ENCODE measurements around the gene NELFB.

Gene NELFB

GRCh38 chr9:137281345-137282116 lies 26.4 kb downstream of the NELFB start:
- DNase-seq (ENCODE audit: low read depth, low spot score), result no peak

- DNase-seq (ENCODE audit: low read depth, low spot score), result no peak
These were observed 31.9 kb downstream of the NELFB start for GRCh38 chr9:137286975-137287383.

GRCh38 chr9:137293094-137293481 lies 38.0 kb downstream of the NELFB start:
- no peak for DNase-seq (ENCODE audit: low read depth, low spot score)

- no peak for DNase-seq (ENCODE audit: low read depth, low spot score)
These were observed 38.5 kb downstream of the NELFB start for GRCh38 chr9:137293482-137294090.

GRCh38 chr9:137294091-137294680 lies 39.1 kb downstream of the NELFB start:
- DNase-seq (ENCODE audit: low read depth, low spot score), result no peak

GRCh38 chr9:137294681-137295237 lies 39.6 kb downstream of the NELFB start:
- DNase-seq (ENCODE audit: low read depth, low spot score), result no peak

GRCh38 chr9:137295238-137295811 lies 40.2 kb downstream of the NELFB start:
- peak; percentile 28 for DNase-seq (ENCODE audit: low read depth, low spot score)

- DNase-seq (ENCODE audit: low read depth, low spot score), result no peak
These were observed 40.9 kb downstream of the NELFB start for GRCh38 chr9:137295849-137296669.

- DNase-seq (ENCODE audit: low read depth, low spot score), result no peak
These were observed 41.8 kb downstream of the NELFB start for GRCh38 chr9:137296670-137297664.

GRCh38 chr9:137297966-137298365 lies 42.8 kb downstream of the NELFB start:
- no peak for DNase-seq (ENCODE audit: low read depth, low spot score)

GRCh38 chr9:137298401-137299202 lies 43.5 kb downstream of the NELFB start:
- no peak for DNase-seq (ENCODE audit: low read depth, low spot score)

GRCh38 chr9:137299203-137299565 lies 44.1 kb downstream of the NELFB start:
- DNase-seq (ENCODE audit: low read depth, low spot score), result no peak

- no peak for DNase-seq (ENCODE audit: low read depth, low spot score)
These were observed 44.8 kb downstream of the NELFB start for GRCh38 chr9:137299938-137300337.

- DNase-seq (ENCODE audit: low read depth, low spot score), result no peak
These were observed 45.5 kb downstream of the NELFB start for GRCh38 chr9:137300567-137301080.

- no peak for DNase-seq (ENCODE audit: low read depth, low spot score)
These were observed 46.2 kb downstream of the NELFB start for GRCh38 chr9:137301081-137301947.

- DNase-seq (ENCODE audit: low read depth, low spot score), result peak; percentile 88
These were observed 47.0 kb downstream of the NELFB start, which contains the start of gene NRARP for GRCh38 chr9:137302118-137302448. NRARP (minus strand) TSS chr9:137302271; CDS start chr9:137301928, 343 bp downstream.

GRCh38 chr9:137302449-137303150 lies 47.5 kb downstream of the NELFB start:
- DNase-seq (ENCODE audit: low read depth, low spot score), result no peak

Data from activated CD4-positive, CD25-positive, alpha-beta regulatory T cell treated with anti-CD3 and anti-CD28 coated beads, Interleukin-2, amount 50 U/mL, for 16 hours (primary cell).